Neural progenitor cell (in vitro differentiated cells): ENCODE data around the gene ATP6V0E2. TPM values are rescaled to one million over a fixed set of nuclear protein-coding genes. Genes with fewer than 3 reads are reported as not detected.
A peak's percentile ranks its signal among the peaks of the same experiment; 100 is the strongest.

ENCODE experiments used
- DNase-seq: peaks from one replicate; pipeline ENCODE4 v3.0.0-alpha.2; 2016; ENCODE audit warnings: low spot score
- H2AFZ ChIP-seq: fragments of 200-600 bp; sonication (generic); replicated peaks from 2 replicates; pipeline ENCODE4 v1.6.1; 2016; ENCODE audit warnings: antibody characterized with exemption
- H3F3A ChIP-seq: fragments of 200-600 bp; sonication (generic); 2 replicates; pipeline ENCODE4 v1.6.1; 2016; ENCODE audit warnings: antibody characterized with exemption, low read depth
- H3K27ac ChIP-seq: fragments of 200-600 bp; sonication (generic); 2 replicates; pipeline ENCODE4 v1.5.1; 2016; ENCODE audit warnings: mild to moderate bottlenecking
- H3K27me3 ChIP-seq: fragments of 200-600 bp; sonication (generic); 2 replicates; pipeline ENCODE4 v1.6.1; 2016; ENCODE audit warnings: mild to moderate bottlenecking, moderate library complexity
- H3K36me3 ChIP-seq: fragments of 200-600 bp; sonication (generic); 2 replicates; pipeline ENCODE4 v1.5.1; 2016
- H3K4me1 ChIP-seq: fragments of 200-600 bp; sonication (generic); 2 replicates; pipeline ENCODE4 v1.6.1; 2016; ENCODE audit warnings: mixed run types
- H3K4me2 ChIP-seq: fragments of 200-600 bp; sonication (generic); 2 replicates; pipeline ENCODE4 v1.6.1; 2016
- H3K4me3 ChIP-seq: fragments of 200-600 bp; sonication (generic); 2 replicates; pipeline ENCODE4 v1.5.1; 2016
- H3K79me2 ChIP-seq: fragments of 200-600 bp; sonication (generic); 2 replicates; pipeline ENCODE4 v1.6.1; 2016; ENCODE audit warnings: low read depth
- H3K9ac ChIP-seq: fragments of 200-600 bp; sonication (generic); 2 replicates; pipeline ENCODE4 v1.6.1; 2016
- H3K9me3 ChIP-seq: fragments of 200-600 bp; sonication (generic); 2 replicates; pipeline ENCODE4 v1.5.1; 2016; ENCODE audit warnings: low read depth
- H4K20me1 ChIP-seq: fragments of 200-600 bp; sonication (generic); 2 replicates; pipeline ENCODE4 v1.6.1; 2016; ENCODE audit warnings: low read depth
- H3K27ac Mint-ChIP-seq: 3 replicates; pipeline ENCODE4 v1.8.0; 2021; ENCODE audit warnings: mixed read lengths
- H3K27me3 Mint-ChIP-seq: 2 replicates; pipeline ENCODE4 v1.8.0; 2022; ENCODE audit warnings: low read depth, mild to moderate bottlenecking, inconsistent platforms, moderate library complexity, mixed read lengths; ENCODE audit not compliant: insufficient read depth
- H3K36me3 Mint-ChIP-seq: 3 replicates; pipeline ENCODE4 v1.8.0; 2021; ENCODE audit warnings: mixed read lengths
- H3K4me1 Mint-ChIP-seq: 3 replicates; pipeline ENCODE4 v1.8.0; 2021; ENCODE audit warnings: mixed read lengths
- H3K4me3 Mint-ChIP-seq: 3 replicates; pipeline ENCODE4 v1.8.0; 2021; ENCODE audit warnings: mild to moderate bottlenecking, moderate library complexity, mixed read lengths
- H3K9me3 Mint-ChIP-seq: 3 replicates; pipeline ENCODE4 v1.8.0; 2020; ENCODE audit warnings: mixed read lengths
- EZH2 ChIP-seq: fragments of 200-600 bp; sonication (generic); IDR thresholded peaks from 2 replicates; pipeline ENCODE4 v1.6.1; 2017; ENCODE audit warnings: antibody characterized with exemption, mild to moderate bottlenecking, moderate library complexity
- EZH2phosphoT487 ChIP-seq: fragments of 200-600 bp; sonication (generic); IDR thresholded peaks from 2 replicates; pipeline ENCODE4 v1.6.1; 2017; ENCODE audit warnings: antibody characterized with exemption
- total RNA-seq: library from RNA; depleted of rRNA; stranded (reverse); fragments of >200 nt; gene quantifications from 2 replicates; pipeline ENCODE4 v1.2.3, GENCODE V29; 2015; ENCODE audit warnings: low replicate concordance
- TF ChIP-seq, protein P1 (sequence below): fragments of 200-600 bp; sonication (generic); IDR thresholded peaks from 2 replicates; pipeline ENCODE4 v1.5.1; 2017; ENCODE audit warnings: antibody characterized with exemption, mild to moderate bottlenecking

The ATP6V0E2 gene
- total RNA-seq, 1 donor from 2014 or later = 14.6 TPM

DNA sequence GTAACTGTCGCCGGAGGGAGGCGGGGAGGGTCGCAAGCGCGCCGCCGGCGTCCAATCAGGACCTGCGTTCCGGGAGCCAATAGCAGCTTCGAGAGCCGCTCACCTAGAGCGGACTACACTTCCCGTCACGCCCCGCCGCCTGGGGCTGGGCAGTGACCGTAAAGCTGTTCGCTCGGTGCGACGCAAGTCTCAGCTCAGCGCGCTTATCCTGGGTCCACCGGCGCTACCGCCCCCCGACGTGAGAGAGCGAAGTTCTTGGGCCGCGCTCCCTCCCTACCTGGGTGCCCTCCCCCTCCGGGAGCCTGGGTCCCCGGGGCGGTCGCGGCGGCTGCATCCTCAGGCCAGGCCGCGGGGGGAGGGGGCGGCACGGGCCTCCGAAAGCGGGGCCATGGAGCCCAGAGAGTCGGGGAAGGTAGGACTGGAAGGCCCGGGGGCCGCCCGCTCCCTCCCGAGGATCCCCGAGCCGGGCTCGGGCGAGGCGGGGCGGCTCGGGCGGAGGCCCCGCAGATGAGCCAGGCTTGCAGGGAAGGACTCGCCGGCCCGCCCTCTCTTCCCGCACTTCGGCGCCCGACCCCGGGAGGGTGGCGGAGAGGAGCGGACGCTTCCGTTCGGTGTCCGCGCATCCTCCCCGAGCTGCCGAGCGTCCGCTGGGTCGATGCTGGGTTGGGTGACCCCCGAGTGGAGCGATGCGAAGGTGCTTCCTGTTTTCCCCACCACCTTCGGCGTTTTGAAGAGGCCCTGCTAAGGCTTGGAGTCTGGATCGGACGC, 35.4 kb upstream of the ATP6V0E2 start, which contains the start of gene ZNF862:
TSS of gene ZNF862 (plus strand) at position 152 of the 768 bp plus-strand sequence. CDS start at position 389, 237 bp downstream.
- Histone ChIP-seq H3K9me3 (no peaks in the 10 kb centered on the region), H3K4me3 (peak within 1 kb of the TSS; percentile 91), H3K79me2 (no peaks in the 10 kb centered on the region), H3K27ac (no peak within 1 kb of the TSS), H3K4me1 (no peaks in the 10 kb centered on the region), H3F3A (peaks cover 10% of the 10 kb centered on the region), H3K27me3 (peaks cover 74% of the 10 kb centered on the region), H4K20me1 (peaks cover 13% of the 10 kb centered on the region), H3K36me3 (no peaks in the 10 kb centered on the region), H3K9ac (peak within 1 kb of the TSS; percentile 21), H2AFZ (peak within 1 kb of the TSS; percentile 88), H3K4me2 (peak within 1 kb of the TSS; percentile 87)
- H3K27me3 Mint-ChIP-seq = peaks cover 16% of the 10 kb centered on the region
- no peaks in the 10 kb centered on the region for H3K9me3 Mint-ChIP-seq
- peak; percentile 71 for TF ChIP-seq EZH2
- peak; percentile 18 for TF ChIP-seq EZH2phosphoT487
- TF ChIP-seq, protein P1, sequence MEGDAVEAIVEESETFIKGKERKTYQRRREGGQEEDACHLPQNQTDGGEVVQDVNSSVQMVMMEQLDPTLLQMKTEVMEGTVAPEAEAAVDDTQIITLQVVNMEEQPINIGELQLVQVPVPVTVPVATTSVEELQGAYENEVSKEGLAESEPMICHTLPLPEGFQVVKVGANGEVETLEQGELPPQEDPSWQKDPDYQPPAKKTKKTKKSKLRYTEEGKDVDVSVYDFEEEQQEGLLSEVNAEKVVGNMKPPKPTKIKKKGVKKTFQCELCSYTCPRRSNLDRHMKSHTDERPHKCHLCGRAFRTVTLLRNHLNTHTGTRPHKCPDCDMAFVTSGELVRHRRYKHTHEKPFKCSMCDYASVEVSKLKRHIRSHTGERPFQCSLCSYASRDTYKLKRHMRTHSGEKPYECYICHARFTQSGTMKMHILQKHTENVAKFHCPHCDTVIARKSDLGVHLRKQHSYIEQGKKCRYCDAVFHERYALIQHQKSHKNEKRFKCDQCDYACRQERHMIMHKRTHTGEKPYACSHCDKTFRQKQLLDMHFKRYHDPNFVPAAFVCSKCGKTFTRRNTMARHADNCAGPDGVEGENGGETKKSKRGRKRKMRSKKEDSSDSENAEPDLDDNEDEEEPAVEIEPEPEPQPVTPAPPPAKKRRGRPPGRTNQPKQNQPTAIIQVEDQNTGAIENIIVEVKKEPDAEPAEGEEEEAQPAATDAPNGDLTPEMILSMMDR = no peak
- peak; percentile 99 for DNase-seq
- peak within 1 kb of the TSS; percentile 90 for H3K4me3 Mint-ChIP-seq
- no peaks in the 10 kb centered on the region for H3K36me3 Mint-ChIP-seq
- peaks cover 16% of the 10 kb centered on the region for H3K4me1 Mint-ChIP-seq
- peak within 1 kb of the TSS; percentile 5 for H3K27ac Mint-ChIP-seq

GRCh38 chr7:149838992-149839408, 34.8 kb upstream of the ATP6V0E2 start:
- no peak overlapping the region for H3K27ac ChIP-seq
- no peaks in the 10 kb centered on the region for H3K4me1 ChIP-seq
- peaks cover 16% of the 10 kb centered on the region for H3K4me1 Mint-ChIP-seq
- H3K9me3 ChIP-seq = no peaks in the 10 kb centered on the region
- H4K20me1 ChIP-seq = peaks cover 13% of the 10 kb centered on the region
- H3K36me3 Mint-ChIP-seq = no peaks in the 10 kb centered on the region
- H2AFZ ChIP-seq = peak overlapping the region; percentile 88
- H3K79me2 ChIP-seq = no peaks in the 10 kb centered on the region
- H3K4me3 ChIP-seq = peak overlapping the region; percentile 91
- H3K36me3 ChIP-seq = no peaks in the 10 kb centered on the region
- H3K4me2 ChIP-seq = peak overlapping the region; percentile 87
- peak overlapping the region; percentile 5 for H3K27ac Mint-ChIP-seq
- peaks cover 10% of the 10 kb centered on the region for H3F3A ChIP-seq
- peak; percentile 34 for DNase-seq
- TF ChIP-seq EZH2phosphoT487 = peak; percentile 27
- TF ChIP-seq EZH2 = peak; percentile 28
- TF ChIP-seq, protein P1 = no peak
- peak overlapping the region; percentile 21 for H3K9ac ChIP-seq
- peaks cover 73% of the 10 kb centered on the region for H3K27me3 ChIP-seq
- peak overlapping the region; percentile 89 for H3K4me3 Mint-ChIP-seq
- peaks cover 13% of the 10 kb centered on the region for H3K27me3 Mint-ChIP-seq
- no peaks in the 10 kb centered on the region for H3K9me3 Mint-ChIP-seq

- Histone ChIP-seq H3K27me3 (peaks cover 64% of the 10 kb centered on the region), H3K4me3 (no peak overlapping the region), H3K9me3 (no peaks in the 10 kb centered on the region), H3K4me1 (no peaks in the 10 kb centered on the region), H3K9ac (no peak overlapping the region), H3K79me2 (no peaks in the 10 kb centered on the region), H3K27ac (no peak overlapping the region), H4K20me1 (peaks cover 13% of the 10 kb centered on the region), H3K36me3 (no peaks in the 10 kb centered on the region), H3K4me2 (no peak overlapping the region), H3F3A (peaks cover 10% of the 10 kb centered on the region), H2AFZ (no peak overlapping the region)
- Mint-ChIP-seq H3K4me3 (peak overlapping the region; percentile 89), H3K4me1 (peaks cover 16% of the 10 kb centered on the region), H3K9me3 (no peaks in the 10 kb centered on the region), H3K27me3 (peaks cover 4% of the 10 kb centered on the region), H3K27ac (no peak overlapping the region), H3K36me3 (no peaks in the 10 kb centered on the region)
- DNase-seq = no peak
- TF ChIP-seq EZH2 = no peak
- TF ChIP-seq, protein P1 = no peak
- TF ChIP-seq EZH2phosphoT487 = no peak
These were observed 33.8 kb upstream of the ATP6V0E2 start for GRCh38 chr7:149839933-149840332.
